Memory B cell (primary cell): ENCODE measurements around the gene OFD1.
"Not testable (repeated sequence)": the region's sequence is repeated elsewhere in the genome, so short reads cannot be mapped to it uniquely, and the experiment has no call there.

Source experiments
- ATAC-seq: fragments of 150-1000 bp; cut with Tn5 transposase; 2 replicates; pipeline ENCODE4 v1.10.0; 2021; ENCODE audit warnings: low read depth, mild to moderate bottlenecking, moderate library complexity
- DNase-seq, 2 donors: peaks; one replicate each; pipeline ENCODE4 v3.0.0; 2022; ENCODE audit warnings: low spot score in 2 of 2
- H3K27ac Mint-ChIP-seq: one replicate; pipeline ENCODE4 v1.8.0; 2022; ENCODE audit warnings: mild to moderate bottlenecking, moderate library complexity, mixed read lengths
- H3K27me3 Mint-ChIP-seq: one replicate; pipeline ENCODE4 v1.8.0; 2022; ENCODE audit warnings: mixed read lengths
- H3K36me3 Mint-ChIP-seq: one replicate; pipeline ENCODE4 v1.8.0; 2022; ENCODE audit warnings: mild to moderate bottlenecking, mixed read lengths
- H3K4me1 Mint-ChIP-seq: one replicate; pipeline ENCODE4 v1.8.0; 2022; ENCODE audit warnings: mixed read lengths
- H3K4me3 Mint-ChIP-seq: one replicate; pipeline ENCODE4 v1.8.0; 2022; ENCODE audit warnings: mild to moderate bottlenecking, moderate library complexity, mixed read lengths
- H3K9me3 Mint-ChIP-seq: one replicate; pipeline ENCODE4 v1.8.0; 2022; ENCODE audit warnings: mixed read lengths

The OFD1 gene

DNA sequence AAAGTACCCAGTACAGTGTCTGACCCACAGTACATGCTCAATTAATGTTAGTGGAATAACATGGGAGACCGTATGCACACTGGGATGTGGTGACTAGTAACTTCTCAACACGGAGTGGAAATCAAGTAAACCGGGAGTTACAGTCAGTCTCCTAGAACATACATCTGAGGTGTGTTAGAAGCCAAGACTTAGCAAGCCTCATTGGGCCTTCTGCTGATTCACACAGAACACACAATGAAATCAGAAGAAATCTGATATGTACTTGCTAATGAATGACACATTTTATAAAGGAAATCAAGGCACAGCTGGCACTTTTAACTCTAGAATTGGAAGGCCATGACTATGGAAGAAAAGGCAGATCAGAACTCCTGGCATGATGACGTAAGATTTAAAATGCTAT lies 13.2 kb upstream of the OFD1 start:
- no peak overlapping the region for H3K4me3 Mint-ChIP-seq
- ATAC-seq (no peak), DNase-seq (no peak)
- H3K27ac Mint-ChIP-seq, result no peak overlapping the region
- no peaks in the 10 kb centered on the region for H3K27me3 Mint-ChIP-seq
- peaks cover 20% of the 10 kb centered on the region for H3K36me3 Mint-ChIP-seq
- no peaks in the 10 kb centered on the region for H3K9me3 Mint-ChIP-seq
- H3K4me1 Mint-ChIP-seq, result peaks cover 24% of the 10 kb centered on the region

DNA sequence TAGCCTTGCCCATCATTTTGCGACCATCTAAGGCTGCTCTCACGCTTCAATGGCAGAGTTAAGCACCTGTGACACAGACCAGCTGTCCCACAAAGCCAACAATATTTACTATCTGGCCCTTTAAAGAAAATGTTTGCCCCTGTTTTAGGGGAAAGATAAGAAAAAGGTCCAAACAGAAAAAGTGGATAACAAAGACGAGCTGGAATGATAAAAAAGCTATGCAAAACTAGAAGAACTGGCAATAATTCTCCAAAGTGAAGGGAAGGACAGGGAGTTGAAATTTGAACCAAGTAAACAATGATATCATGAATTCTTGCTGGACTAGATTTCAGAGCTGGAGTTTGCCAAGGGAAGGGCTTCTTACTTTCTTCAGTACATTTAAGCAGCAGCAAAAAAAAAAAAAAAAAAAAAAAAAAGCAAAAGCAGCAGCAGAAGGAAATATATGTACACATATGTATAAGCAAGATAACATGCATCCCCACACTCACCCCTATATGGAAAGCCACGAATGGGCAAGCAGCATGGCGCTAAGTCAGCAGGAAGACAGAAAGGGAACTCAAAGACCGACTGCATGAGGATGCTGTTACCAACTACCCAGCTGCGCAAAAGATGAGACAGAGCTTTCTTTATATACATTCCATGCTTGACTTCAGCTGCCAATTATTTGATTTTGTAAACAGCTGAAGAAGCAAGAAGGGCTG lies 12.6 kb upstream of the OFD1 start:
- Mint-ChIP-seq H3K36me3 (peaks cover 24% of the 10 kb centered on the region), H3K9me3 (no peaks in the 10 kb centered on the region), H3K4me1 (peaks cover 26% of the 10 kb centered on the region), H3K27me3 (no peaks in the 10 kb centered on the region), H3K27ac (no peak overlapping the region), H3K4me3 (no peak overlapping the region)
- no peak for DNase-seq
- ATAC-seq, result no peak

DNA sequence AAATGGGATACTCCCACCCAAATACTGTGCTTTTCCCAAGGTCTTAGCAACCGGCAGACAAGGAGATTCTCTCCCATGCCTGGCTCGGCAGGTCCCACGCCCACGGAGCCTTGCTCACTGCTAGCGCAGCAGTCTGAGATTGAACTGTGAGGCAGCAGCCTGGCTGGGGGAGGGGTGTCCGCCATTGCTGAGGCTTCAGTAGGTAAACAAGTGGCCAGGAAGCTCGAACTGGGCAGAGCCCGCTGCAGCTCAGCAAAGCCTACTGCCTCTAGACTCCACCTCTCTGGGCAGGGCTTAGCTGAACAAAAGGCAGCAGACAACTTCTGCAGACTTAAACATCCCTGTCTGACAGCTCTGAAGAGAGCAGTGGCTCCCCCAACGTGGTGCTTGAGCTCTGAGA lies 9.7 kb upstream of the OFD1 start:
- not testable (repeated sequence) for H3K4me3 Mint-ChIP-seq, DNase-seq

DNA sequence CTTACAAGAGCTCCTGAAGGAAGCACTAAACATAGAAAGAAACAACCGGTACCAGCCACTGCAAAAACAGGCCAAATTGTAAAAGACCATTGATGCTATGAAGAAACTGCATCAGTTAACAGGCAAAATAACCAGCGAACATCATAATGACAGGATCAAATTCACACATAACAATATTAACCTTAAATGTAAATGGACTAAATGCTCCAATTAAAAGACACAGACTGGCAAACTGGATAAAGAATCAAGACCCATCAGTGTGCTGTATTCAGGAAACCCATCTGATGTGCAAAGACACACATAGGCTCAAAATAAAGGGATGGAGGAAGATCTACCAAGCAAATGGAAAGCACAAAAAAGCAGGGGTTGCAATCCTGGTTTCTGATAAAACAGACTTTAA lies 8.0 kb upstream of the OFD1 start:
- H3K27ac Mint-ChIP-seq, DNase-seq, ATAC-seq, H3K4me3 Mint-ChIP-seq, H3K27me3 Mint-ChIP-seq, H3K9me3 Mint-ChIP-seq: not testable (repeated sequence)
- H3K36me3 Mint-ChIP-seq, result peaks cover 34% of the 10 kb centered on the region
- H3K4me1 Mint-ChIP-seq, result peaks cover 38% of the 10 kb centered on the region

More for the DNA sequence above, 9.7 kb upstream of the OFD1 start:
- H3K27ac Mint-ChIP-seq, H3K9me3 Mint-ChIP-seq, H3K27me3 Mint-ChIP-seq, ATAC-seq: not testable (repeated sequence)
- peaks cover 38% of the 10 kb centered on the region for H3K4me1 Mint-ChIP-seq
- H3K36me3 Mint-ChIP-seq, result peaks cover 29% of the 10 kb centered on the region

DNA sequence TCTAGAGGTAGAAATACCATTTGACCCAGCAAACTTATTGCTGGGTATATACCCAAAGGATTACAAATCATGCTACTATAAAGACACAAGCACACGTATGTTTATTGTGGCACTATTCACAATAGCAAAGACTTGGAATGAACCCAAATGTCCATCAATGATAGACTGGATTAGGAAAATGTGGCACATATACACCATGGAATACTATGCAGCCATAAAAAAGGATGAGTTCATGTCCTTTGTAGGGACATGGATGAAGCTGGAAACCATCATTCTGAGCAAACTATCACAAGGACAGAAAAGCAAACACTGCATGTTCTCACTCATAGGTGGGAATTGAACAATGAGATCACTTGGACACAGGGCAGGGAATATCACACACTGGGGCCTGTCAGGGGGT lies 4.0 kb upstream of the OFD1 start:
- ATAC-seq, DNase-seq, H3K9me3 Mint-ChIP-seq, H3K27me3 Mint-ChIP-seq, H3K27ac Mint-ChIP-seq, H3K4me3 Mint-ChIP-seq: not testable (repeated sequence)
- Mint-ChIP-seq H3K4me1 (peaks cover 43% of the 10 kb centered on the region), H3K36me3 (peaks cover 26% of the 10 kb centered on the region)

DNA sequence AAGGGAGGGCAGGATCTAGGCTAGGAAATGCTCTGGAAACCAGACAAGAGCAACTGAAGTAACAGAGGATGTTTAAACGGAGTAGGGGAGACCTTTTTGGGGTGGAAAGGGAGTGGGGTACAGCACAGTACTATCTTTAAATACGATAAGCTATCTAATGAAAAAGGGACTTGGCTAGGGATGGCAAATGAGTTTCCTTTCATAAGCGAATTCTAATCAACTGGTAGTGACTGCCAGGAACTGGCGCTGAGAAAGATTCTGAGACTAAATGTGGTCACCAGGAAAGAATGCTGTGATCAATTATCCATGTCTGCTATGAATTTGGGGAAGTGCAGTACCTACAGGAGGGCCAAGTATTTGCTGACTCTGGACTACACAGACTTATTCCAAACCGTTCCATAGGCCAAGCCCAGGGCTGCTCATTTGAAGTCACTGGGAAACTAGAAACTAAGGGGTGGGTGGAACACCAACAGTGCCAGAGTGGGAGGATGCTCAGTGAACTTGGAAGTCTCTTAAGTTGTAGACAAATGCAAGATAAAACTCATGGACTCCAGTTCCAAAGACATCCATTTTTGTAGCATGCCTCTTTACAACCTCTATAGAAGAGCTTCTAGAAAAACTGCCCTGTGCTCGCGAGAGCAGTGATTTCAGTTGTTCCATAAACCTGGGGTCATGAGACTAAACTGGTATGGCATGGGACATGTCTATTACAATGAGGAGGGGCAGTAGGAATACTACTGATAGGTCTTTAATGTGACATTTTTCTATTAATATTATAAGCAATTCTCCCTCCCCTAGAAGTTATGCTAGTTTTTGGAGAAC lies 2.1 kb upstream of the OFD1 start:
- ATAC-seq, result no peak
- H3K4me1 Mint-ChIP-seq, result peaks cover 30% of the 10 kb centered on the region
- no peak overlapping the region for H3K4me3 Mint-ChIP-seq
- H3K36me3 Mint-ChIP-seq, result peaks cover 12% of the 10 kb centered on the region
- no peak for DNase-seq
- H3K27ac Mint-ChIP-seq, result peak overlapping the region; percentile 42
- no peaks in the 10 kb centered on the region for H3K27me3 Mint-ChIP-seq
- no peaks in the 10 kb centered on the region for H3K9me3 Mint-ChIP-seq

DNA sequence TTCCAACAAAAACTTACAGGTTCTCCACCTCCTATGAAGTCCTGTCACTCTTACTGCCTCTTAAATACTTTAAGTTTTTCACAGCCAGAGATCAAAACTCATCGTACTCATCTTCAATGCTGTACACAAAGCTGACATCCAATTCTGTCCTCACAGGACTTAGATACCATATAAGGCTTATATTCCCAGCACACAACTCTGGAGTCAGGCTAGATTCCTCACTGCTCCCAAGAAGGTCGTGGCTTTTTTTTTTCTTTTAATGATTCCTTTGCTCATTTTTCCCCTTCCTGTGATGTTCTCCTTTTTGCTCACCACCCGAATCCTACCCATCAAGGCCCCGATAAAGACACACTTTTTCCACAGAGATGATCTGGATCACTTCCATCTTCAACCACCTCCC lies 1.0 kb upstream of the OFD1 start:
- ATAC-seq (no peak), DNase-seq (no peak)
- Mint-ChIP-seq H3K9me3 (no peaks in the 10 kb centered on the region), H3K4me1 (peaks cover 26% of the 10 kb centered on the region), H3K27me3 (no peaks in the 10 kb centered on the region), H3K36me3 (peaks cover 10% of the 10 kb centered on the region), H3K4me3 (peak overlapping the region; percentile 97), H3K27ac (peak overlapping the region; percentile 95)

DNA sequence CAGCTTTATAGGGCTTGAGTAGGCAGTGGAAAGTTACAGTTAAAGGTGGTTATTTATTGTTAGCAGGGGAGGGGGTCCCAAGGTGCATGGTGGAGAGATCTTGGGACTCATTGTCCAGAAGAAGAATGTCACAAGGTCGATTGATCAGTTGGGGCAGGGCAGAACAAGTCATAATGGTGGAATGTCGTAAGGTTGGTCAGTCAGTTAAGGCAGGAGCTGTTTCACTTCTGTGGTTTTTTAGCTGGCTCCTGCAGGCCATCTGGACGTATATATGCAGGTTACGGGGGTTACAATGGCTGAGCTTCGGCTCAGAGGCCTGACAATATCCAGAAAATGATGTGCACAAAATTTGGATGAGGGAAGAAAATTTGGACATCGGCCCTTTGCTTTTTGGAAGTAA lies 7.1 kb downstream of the OFD1 start:
- Mint-ChIP-seq H3K36me3 (peaks cover 3% of the 10 kb centered on the region), H3K27me3 (no peaks in the 10 kb centered on the region), H3K4me1 (peaks cover 8% of the 10 kb centered on the region), H3K4me3 (peak overlapping the region; percentile 65), H3K27ac (peak overlapping the region; percentile 96), H3K9me3 (no peaks in the 10 kb centered on the region)
- DNase-seq (no peak), ATAC-seq (no peak)

DNA sequence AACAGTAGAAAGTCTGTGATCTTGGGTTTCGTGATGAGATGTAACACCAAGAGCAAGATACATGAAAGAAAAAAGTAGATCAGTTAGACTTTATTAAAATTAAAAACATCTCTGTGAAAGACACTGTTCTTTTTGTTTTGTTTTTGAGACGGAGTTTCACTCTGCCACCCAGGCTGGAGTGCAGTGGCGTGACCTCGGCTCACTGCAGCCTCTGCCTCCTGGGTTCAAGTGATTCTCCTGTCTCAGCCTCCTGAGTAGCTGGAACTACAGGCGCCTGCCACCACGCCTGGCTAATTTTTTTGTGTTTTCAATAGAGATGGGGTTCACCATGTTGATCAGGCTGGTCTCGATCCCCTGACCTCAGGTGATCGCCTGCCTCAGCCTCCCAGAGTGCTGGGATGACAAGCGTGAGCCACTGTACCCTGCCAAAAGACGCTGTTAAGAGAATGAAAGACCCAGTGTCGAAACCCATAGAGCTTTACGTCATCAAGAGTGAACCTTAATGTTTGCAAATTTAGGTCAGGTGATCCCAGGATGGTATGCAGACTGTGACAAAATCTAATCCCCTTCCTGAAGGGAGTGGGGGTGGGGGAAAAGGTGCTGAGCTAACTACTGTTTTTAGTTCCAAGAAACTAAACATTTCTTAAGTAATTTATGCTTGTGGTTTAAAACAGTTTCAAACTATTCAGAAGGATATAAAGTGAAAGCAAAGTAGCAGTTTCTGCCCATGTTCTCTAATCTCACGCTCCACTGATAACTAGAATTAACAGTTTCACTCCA lies 8.0 kb downstream of the OFD1 start:
- ATAC-seq, result peak; percentile 96
- Mint-ChIP-seq H3K9me3 (no peaks in the 10 kb centered on the region), H3K36me3 (peaks cover 9% of the 10 kb centered on the region), H3K27me3 (no peaks in the 10 kb centered on the region), H3K4me3 (peak overlapping the region; percentile 77), H3K27ac (peak overlapping the region; percentile 96), H3K4me1 (peaks cover 15% of the 10 kb centered on the region)
- peak; percentile 36 to 38 for DNase-seq

DNA sequence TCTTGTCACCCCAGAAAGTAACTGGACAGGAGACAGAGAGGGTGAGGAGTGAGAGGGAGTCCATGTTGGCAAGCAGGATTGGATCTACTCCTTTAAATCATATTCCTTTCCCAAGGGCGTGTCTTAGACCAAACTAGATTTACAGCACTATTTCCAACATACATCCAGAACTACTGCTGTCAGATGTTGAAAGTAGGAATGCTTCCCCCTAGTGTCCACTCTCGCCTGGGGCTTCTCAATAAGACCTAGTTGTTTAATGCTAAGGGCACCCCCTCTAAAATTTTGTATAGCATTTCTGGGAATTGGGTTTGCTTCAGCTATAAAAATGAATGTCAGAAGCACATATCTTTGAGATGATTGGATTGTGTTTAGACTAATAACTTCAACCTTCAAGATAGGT lies 13.3 kb downstream of the OFD1 start:
- no peaks in the 10 kb centered on the region for H3K27me3 Mint-ChIP-seq
- H3K36me3 Mint-ChIP-seq, result peaks cover 11% of the 10 kb centered on the region
- H3K4me1 Mint-ChIP-seq, result peaks cover 21% of the 10 kb centered on the region
- ATAC-seq, result no peak
- peak overlapping the region; percentile 60 for H3K27ac Mint-ChIP-seq
- DNase-seq, result no peak
- no peak overlapping the region for H3K4me3 Mint-ChIP-seq
- H3K9me3 Mint-ChIP-seq, result no peaks in the 10 kb centered on the region

DNA sequence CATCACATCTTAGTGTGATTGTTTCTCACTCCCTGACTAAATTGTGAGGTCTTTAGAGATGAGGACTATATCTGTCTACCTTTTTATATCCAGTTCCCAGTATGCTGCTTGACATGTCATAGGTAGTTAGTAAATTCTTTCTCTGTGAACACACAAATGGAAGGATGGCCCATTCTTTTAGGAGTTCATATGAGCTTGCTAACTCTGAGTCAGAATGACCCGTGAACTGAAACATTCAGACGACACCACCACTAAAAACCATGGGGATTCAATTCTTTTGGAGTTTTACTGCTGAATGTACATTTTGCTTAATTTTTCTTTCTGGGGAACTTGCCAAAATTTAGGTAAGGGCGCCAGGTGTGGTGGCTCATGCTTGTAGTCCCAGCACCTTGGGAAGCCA lies 13.9 kb downstream of the OFD1 start:
- DNase-seq (no peak), ATAC-seq (no peak)
- Mint-ChIP-seq H3K27ac (peak overlapping the region; percentile 35), H3K36me3 (peaks cover 13% of the 10 kb centered on the region), H3K4me1 (peaks cover 26% of the 10 kb centered on the region), H3K4me3 (no peak overlapping the region), H3K27me3 (no peaks in the 10 kb centered on the region), H3K9me3 (no peaks in the 10 kb centered on the region)

DNA sequence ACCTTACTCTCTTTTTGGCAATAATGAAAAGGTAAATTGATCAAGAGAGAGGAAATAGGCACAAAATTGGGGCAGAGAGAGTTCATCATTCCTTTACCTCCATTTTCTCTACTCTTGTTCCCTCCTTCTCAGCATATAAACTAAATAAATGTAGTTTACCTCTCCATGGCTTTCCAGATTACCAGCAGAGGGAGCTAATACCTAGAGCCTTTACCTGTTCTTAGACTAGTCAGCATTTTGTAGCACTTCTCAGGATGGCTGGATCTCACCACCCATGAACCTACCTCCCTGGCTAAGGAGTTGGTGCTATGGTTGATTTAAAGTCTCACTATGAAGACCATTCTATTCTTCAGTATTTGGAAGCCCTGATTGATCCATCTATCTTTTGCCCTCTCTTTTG lies 15.7 kb downstream of the OFD1 start:
- no peak overlapping the region for H3K27ac Mint-ChIP-seq
- DNase-seq (peak in 1 of 2 donors; percentile 30), ATAC-seq (peak; percentile 76)
- H3K4me3 Mint-ChIP-seq, result no peak overlapping the region
- no peaks in the 10 kb centered on the region for H3K27me3 Mint-ChIP-seq
- H3K36me3 Mint-ChIP-seq, result peaks cover 13% of the 10 kb centered on the region
- H3K4me1 Mint-ChIP-seq, result peaks cover 26% of the 10 kb centered on the region
- H3K9me3 Mint-ChIP-seq, result no peaks in the 10 kb centered on the region

DNA sequence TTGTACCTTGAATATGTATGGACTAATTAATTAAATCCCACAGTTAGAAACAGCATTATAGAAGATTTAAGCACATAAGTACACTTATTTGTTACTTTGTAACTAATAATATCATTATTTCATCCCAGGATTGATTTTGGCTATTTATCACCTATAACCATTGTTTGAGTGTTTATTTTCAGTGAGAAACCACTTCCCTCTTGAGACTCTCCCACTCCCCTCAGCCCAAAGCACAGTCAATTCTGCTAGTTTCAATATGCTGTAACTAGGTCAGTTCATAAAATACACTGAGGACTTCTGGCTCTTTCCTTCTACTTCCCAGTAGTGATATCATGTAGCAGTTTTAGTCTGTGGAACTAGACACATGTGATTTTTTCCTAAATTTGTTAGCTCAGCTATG lies 16.3 kb downstream of the OFD1 start:
- peaks cover 13% of the 10 kb centered on the region for H3K36me3 Mint-ChIP-seq
- no peak overlapping the region for H3K4me3 Mint-ChIP-seq
- no peaks in the 10 kb centered on the region for H3K9me3 Mint-ChIP-seq
- DNase-seq, result no peak
- no peak for ATAC-seq
- no peak overlapping the region for H3K27ac Mint-ChIP-seq
- peaks cover 26% of the 10 kb centered on the region for H3K4me1 Mint-ChIP-seq
- no peaks in the 10 kb centered on the region for H3K27me3 Mint-ChIP-seq

DNA sequence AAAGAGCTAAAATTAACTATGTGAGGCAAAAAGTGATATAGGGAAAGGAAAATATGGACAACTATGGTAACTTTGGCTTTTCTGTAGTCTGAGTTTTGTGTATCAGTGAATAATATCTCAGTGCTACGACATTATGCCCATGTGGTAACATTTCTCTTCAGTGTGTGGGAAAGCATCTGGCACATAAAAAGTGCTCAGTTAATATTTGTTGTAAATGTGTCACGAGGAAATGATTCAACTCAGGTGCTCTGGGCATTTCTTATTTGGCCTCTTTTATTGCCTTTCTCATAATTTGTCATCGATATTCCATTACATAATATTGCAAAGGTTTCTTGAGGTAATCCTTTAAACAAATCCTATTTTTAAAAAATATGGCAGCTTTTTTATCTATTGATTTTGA lies 17.6 kb downstream of the OFD1 start:
- Mint-ChIP-seq H3K27me3 (no peaks in the 10 kb centered on the region), H3K9me3 (no peaks in the 10 kb centered on the region), H3K36me3 (peaks cover 10% of the 10 kb centered on the region), H3K4me1 (peaks cover 23% of the 10 kb centered on the region), H3K4me3 (no peak overlapping the region), H3K27ac (no peak overlapping the region)
- ATAC-seq (no peak), DNase-seq (no peak)
